ENCODE data around the gene RNF166. TPM values are rescaled to one million over a fixed set of nuclear protein-coding genes. Genes with fewer than 3 reads are reported as not detected.

RNF166 gene
- total RNA-seq, 1 experiment from 2014 or later, result 36.3 TPM

DNA sequence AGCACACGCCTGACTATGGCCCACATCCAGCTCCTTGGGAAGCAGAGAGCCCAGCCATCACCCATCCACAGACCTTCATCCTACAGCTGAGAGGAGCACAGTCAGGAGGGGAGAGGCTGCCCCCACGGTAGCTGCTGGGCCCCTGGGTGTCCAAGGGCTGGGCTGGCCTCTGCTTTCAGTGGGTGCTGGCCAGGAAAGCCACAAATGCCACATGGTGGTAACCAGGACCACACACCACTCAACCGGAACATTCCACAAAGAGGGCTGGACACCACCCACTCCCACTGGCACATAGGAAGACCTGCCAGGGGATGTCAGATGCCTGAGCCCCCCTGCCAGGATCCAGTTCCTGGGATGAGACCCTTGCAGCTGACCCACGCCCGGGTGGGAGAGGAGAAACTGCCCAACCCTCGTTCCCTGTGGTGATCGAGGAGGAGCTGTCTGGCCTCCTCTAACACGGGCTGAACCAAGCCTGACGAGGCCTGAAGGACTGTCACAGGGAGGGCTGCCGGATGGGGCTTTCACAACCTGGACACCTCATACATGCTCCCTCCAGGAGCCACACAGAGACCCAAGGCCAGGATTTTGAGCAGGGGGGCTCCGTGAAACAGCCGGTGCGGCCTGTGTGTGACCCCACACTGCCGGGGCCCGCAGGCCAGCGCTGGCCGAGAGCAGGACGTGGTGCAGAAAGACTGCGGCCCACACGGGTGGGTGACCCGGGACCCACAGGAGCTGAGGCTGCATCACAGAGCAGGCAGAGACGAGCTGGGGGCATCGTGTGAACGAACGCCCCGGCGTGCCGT, 48.1 kb upstream of the RNF166 start:
- ChIA-PET POLR2A (ENCODE audit: low non-redundant PET) (no interaction called here), CTCF (interaction anchor here (0.5 to 1.4 kb wide), 3 partner anchors 17 to 269 kb away, joined by 3 to 9 read pairs (median 8); no protein-coding TSS in a partner anchor)
- DNase-seq (ENCODE audit: low spot score), result no peak
- no peaks in the 10 kb centered on the region for H3K36me3 ChIP-seq (ENCODE audit: insufficient read depth, low read length, poor library complexity, severe bottlenecking)
- intact Hi-C loops (cut with micrococcal nuclease; ENCODE audit: unreplicated experiment), result loop anchor here (10.0 kb wide), 1 partner anchor 460 kb away; the partner anchor contains the start of gene ZNF778
- TF ChIP-seq EZH2 (IDR thresholded peaks at IDR 0.05; ENCODE audit: borderline replicate concordance, low read depth, low read length, poor library complexity, severe bottlenecking), result no peak
- TF ChIP-seq, protein P1, sequence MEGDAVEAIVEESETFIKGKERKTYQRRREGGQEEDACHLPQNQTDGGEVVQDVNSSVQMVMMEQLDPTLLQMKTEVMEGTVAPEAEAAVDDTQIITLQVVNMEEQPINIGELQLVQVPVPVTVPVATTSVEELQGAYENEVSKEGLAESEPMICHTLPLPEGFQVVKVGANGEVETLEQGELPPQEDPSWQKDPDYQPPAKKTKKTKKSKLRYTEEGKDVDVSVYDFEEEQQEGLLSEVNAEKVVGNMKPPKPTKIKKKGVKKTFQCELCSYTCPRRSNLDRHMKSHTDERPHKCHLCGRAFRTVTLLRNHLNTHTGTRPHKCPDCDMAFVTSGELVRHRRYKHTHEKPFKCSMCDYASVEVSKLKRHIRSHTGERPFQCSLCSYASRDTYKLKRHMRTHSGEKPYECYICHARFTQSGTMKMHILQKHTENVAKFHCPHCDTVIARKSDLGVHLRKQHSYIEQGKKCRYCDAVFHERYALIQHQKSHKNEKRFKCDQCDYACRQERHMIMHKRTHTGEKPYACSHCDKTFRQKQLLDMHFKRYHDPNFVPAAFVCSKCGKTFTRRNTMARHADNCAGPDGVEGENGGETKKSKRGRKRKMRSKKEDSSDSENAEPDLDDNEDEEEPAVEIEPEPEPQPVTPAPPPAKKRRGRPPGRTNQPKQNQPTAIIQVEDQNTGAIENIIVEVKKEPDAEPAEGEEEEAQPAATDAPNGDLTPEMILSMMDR (conservative IDR thresholded peaks at IDR 0.05; ENCODE audit: low read depth, low read length), result no peak
- no peaks in the 10 kb centered on the region for H3K9me3 ChIP-seq (ENCODE audit: low read depth, low read length, poor library complexity, severe bottlenecking)
- no TSS peak for BruUV-seq (replicated peaks)
- H3K4me1 ChIP-seq (ENCODE audit: insufficient read depth, low read length, poor library complexity, severe bottlenecking), result no peaks in the 10 kb centered on the region
- H3K27ac ChIP-seq (ENCODE audit: low read depth, low read length, poor library complexity, severe bottlenecking), result peak overlapping the region; percentile 54
- H3K27me3 ChIP-seq (replicated peaks; ENCODE audit: insufficient read depth, low read depth, low read length, poor library complexity), result no peaks in the 10 kb centered on the region
- H3K4me3 ChIP-seq (ENCODE audit: low read depth, low read length, poor library complexity, severe bottlenecking), result no peak overlapping the region

DNA sequence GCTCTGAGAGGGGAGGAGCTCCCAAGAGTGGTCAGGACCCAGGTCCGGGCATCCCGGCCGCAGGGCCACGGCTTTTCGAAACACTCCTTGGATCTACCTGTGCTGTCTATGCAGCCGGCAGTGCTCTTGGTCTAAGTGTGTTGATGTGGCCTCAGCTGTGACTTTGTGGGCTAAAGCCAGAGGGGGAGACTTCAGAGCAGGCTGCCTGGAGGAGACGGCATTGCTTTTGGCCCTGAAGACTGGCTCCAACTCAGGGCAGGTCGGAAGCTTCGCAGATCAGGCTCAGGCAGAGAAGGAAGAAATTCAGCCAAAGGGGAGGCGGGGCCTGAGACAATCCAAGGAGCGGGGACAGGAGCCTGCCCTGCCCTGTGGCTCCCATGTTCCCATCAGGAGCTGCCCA, 47.4 kb upstream of the RNF166 start:
- BruUV-seq (replicated peaks), result no TSS peak
- peak overlapping the region; percentile 54 for H3K27ac ChIP-seq (ENCODE audit: low read depth, low read length, poor library complexity, severe bottlenecking)
- H3K36me3 ChIP-seq (ENCODE audit: insufficient read depth, low read length, poor library complexity, severe bottlenecking), result no peaks in the 10 kb centered on the region
- no peaks in the 10 kb centered on the region for H3K4me1 ChIP-seq (ENCODE audit: insufficient read depth, low read length, poor library complexity, severe bottlenecking)
- H3K9me3 ChIP-seq (ENCODE audit: low read depth, low read length, poor library complexity, severe bottlenecking), result no peaks in the 10 kb centered on the region
- TF ChIP-seq, protein P1 (conservative IDR thresholded peaks at IDR 0.05; ENCODE audit: low read depth, low read length), result no peak
- no peak for TF ChIP-seq EZH2 (IDR thresholded peaks at IDR 0.05; ENCODE audit: borderline replicate concordance, low read depth, low read length, poor library complexity, severe bottlenecking)
- H3K27me3 ChIP-seq (replicated peaks; ENCODE audit: insufficient read depth, low read depth, low read length, poor library complexity), result no peaks in the 10 kb centered on the region
- no peak for DNase-seq (ENCODE audit: low spot score)
- no peak overlapping the region for H3K4me3 ChIP-seq (ENCODE audit: low read depth, low read length, poor library complexity, severe bottlenecking)
- CTCF ChIA-PET, result interaction anchor here (1.1 kb wide), 1 partner anchor 16 kb away, joined by 8 read pairs; no protein-coding TSS in a partner anchor
- intact Hi-C loops (cut with micrococcal nuclease; ENCODE audit: unreplicated experiment), result loop anchor here (10.0 kb wide), 1 partner anchor 461 kb away; the partner anchor contains the start of gene ZNF778
- POLR2A ChIA-PET (ENCODE audit: low non-redundant PET), result no interaction called here

DNA sequence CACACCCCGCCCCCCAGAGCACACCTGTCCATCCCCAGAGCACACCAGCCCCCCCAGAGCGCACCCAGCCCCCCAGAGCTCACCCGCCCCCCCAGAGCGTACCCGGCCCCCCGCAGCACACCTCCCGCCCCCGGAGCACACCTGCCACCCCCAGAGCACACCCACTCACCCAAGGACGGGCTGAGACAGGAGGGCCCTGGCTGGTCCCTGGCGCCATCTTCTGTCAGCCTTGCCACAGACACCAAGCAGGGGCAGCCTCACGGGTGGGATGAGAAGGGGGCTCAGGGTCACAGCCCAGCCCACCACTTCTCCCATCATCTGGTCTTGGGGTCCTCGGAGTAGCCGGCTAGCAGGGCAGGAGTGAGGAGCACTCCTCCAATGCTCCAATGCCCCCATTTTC, 47.0 kb upstream of the RNF166 start:
- H3K36me3 ChIP-seq (ENCODE audit: insufficient read depth, low read length, poor library complexity, severe bottlenecking), result no peaks in the 10 kb centered on the region
- H3K27me3 ChIP-seq (replicated peaks; ENCODE audit: insufficient read depth, low read depth, low read length, poor library complexity), result no peaks in the 10 kb centered on the region
- POLR2A ChIA-PET (ENCODE audit: low non-redundant PET), result no interaction called here
- no peak overlapping the region for H3K4me3 ChIP-seq (ENCODE audit: low read depth, low read length, poor library complexity, severe bottlenecking)
- no peaks in the 10 kb centered on the region for H3K9me3 ChIP-seq (ENCODE audit: low read depth, low read length, poor library complexity, severe bottlenecking)
- CTCF ChIA-PET, result interaction anchor here (1.1 kb wide), 1 partner anchor 16 kb away, joined by 8 read pairs; no protein-coding TSS in a partner anchor
- BruUV-seq (replicated peaks), result no TSS peak
- peak overlapping the region; percentile 54 for H3K27ac ChIP-seq (ENCODE audit: low read depth, low read length, poor library complexity, severe bottlenecking)
- TF ChIP-seq EZH2 (IDR thresholded peaks at IDR 0.05; ENCODE audit: borderline replicate concordance, low read depth, low read length, poor library complexity, severe bottlenecking), result no peak
- TF ChIP-seq, protein P1 (conservative IDR thresholded peaks at IDR 0.05; ENCODE audit: low read depth, low read length), result no peak
- H3K4me1 ChIP-seq (ENCODE audit: insufficient read depth, low read length, poor library complexity, severe bottlenecking), result no peaks in the 10 kb centered on the region
- no peak for DNase-seq (ENCODE audit: low spot score)
- intact Hi-C loops (cut with micrococcal nuclease; ENCODE audit: unreplicated experiment), result loop anchor here (10.0 kb wide), 1 partner anchor 462 kb away; the partner anchor contains the start of gene ZNF778
